Uterus (tissue), 4 donors: Measurements from ENCODE around the gene TBC1D5. TPM values are rescaled to one million over a fixed set of nuclear protein-coding genes. Genes with fewer than 3 reads are reported as not detected.

Experiments used
- DNase-seq, 2 donors: peaks; one replicate each; pipeline ENCODE4 v3.0.0-alpha.2; 2019 to 2020
- H3K27ac ChIP-seq, 2 donors: fragments of 200-600 bp; sonication (generic); 1 replicate in 1 of 2; 2 replicates in 1 of 2; pipeline ENCODE4 v1.5.1; 2016 to 2018
- H3K27me3 ChIP-seq, 2 donors: fragments of 200-600 bp; sonication (generic); one replicate each; pipeline ENCODE4 v1.5.1; 2018 to 2019; ENCODE audit warnings: control low read depth in 1 of 2
- H3K36me3 ChIP-seq, 2 donors: fragments of 200-600 bp; sonication (generic); one replicate each; pipeline ENCODE4 v1.5.1; 2019; ENCODE audit warnings: control low read depth in 1 of 2
- H3K4me1 ChIP-seq, 2 donors: fragments of 200-600 bp; sonication (generic); one replicate each; pipeline ENCODE4 v1.5.1; 2018 to 2019; ENCODE audit warnings: control low read depth in 1 of 2
- H3K4me3 ChIP-seq, 2 donors: fragments of 200-600 bp; sonication (generic); 1 replicate in 1 of 2; 2 replicates in 1 of 2; pipeline ENCODE4 v1.5.1; 2018 to 2019; ENCODE audit warnings: mild to moderate bottlenecking in 1 of 2
- H3K9me3 ChIP-seq, 2 donors: fragments of 200-600 bp; sonication (generic); one replicate each; pipeline ENCODE4 v1.5.1; 2019; ENCODE audit warnings: control low read depth in 1 of 2
- POLR2A ChIP-seq, 2 donors: fragments of 450-650 bp; IDR thresholded peaks; one replicate each; pipeline ENCODE4 v1.6.1; 2016; ENCODE audit warnings: antibody characterized with exemption in 2 of 2, mild to moderate bottlenecking in 1 of 2, moderate library complexity in 1 of 2
- intact Hi-C: fragments of 100-400 bp; cut with DNase I; formaldehyde crosslinking; loops from one replicate; pipeline ENCODE4 v1.15.1; 2023; ENCODE audit warnings: low total_unique reads
- total RNA-seq, 4 donors: library from RNA; depleted of rRNA in 3 of 4; stranded (reverse); fragments of >200 nt in 3 of 4; gene quantifications; one replicate each; pipeline versions ENCODE4 v1.1.0 to v1.2.4, GENCODE V29; 2014 to 2023
- TF ChIP-seq, protein P1 (sequence below), 4 experiments: fragments of 200-600 bp in 2 of 4; fragments of 450-650 bp in 2 of 4; sonication (generic) in 2 of 4; IDR thresholded peaks; one replicate each; pipeline ENCODE4 v1.5.1; 2016 to 2019; ENCODE audit warnings: antibody characterized with exemption in 4 of 4, mild to moderate bottlenecking in 2 of 4, moderate library complexity in 1 of 4
- donor health status: DM: yes; HTN: yes; CAD: no.

TBC1D5 gene
- total RNA-seq, 4 donors from 2014 or later: 34.6 to 189 (median 75.6) TPM

- no peak for DNase-seq
- intact Hi-C loops: no loop called here
- TF ChIP-seq POLR2A (IDR thresholded peaks at IDR 0.05): no peak
- TF ChIP-seq, protein P1, sequence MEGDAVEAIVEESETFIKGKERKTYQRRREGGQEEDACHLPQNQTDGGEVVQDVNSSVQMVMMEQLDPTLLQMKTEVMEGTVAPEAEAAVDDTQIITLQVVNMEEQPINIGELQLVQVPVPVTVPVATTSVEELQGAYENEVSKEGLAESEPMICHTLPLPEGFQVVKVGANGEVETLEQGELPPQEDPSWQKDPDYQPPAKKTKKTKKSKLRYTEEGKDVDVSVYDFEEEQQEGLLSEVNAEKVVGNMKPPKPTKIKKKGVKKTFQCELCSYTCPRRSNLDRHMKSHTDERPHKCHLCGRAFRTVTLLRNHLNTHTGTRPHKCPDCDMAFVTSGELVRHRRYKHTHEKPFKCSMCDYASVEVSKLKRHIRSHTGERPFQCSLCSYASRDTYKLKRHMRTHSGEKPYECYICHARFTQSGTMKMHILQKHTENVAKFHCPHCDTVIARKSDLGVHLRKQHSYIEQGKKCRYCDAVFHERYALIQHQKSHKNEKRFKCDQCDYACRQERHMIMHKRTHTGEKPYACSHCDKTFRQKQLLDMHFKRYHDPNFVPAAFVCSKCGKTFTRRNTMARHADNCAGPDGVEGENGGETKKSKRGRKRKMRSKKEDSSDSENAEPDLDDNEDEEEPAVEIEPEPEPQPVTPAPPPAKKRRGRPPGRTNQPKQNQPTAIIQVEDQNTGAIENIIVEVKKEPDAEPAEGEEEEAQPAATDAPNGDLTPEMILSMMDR (IDR thresholded peaks at IDR 0.05): no peak
These were observed 110.8 kb downstream of the TBC1D5 start for GRCh38 chr3:17631609-17632008.

GRCh38 chr3:17629400-17629799 lies 113.0 kb downstream of the TBC1D5 start:
- intact Hi-C loops: no loop called here
- no peak for DNase-seq
- Histone ChIP-seq H3K27me3 (no peaks in the 10 kb centered on the region), H3K4me3 (no peak overlapping the region), H3K27ac (no peak overlapping the region), H3K9me3 (no peaks in the 10 kb centered on the region), H3K36me3 (no peaks in the 10 kb centered on the region), H3K4me1 (no peaks in the 10 kb centered on the region)
- no peak for TF ChIP-seq POLR2A (IDR thresholded peaks at IDR 0.05)
- TF ChIP-seq, protein P1 (IDR thresholded peaks at IDR 0.05): no peak

More at GRCh38 chr3:17631609-17632008, 110.8 kb downstream of the TBC1D5 start:
- Histone ChIP-seq H3K27ac (no peak overlapping the region), H3K4me3 (no peak overlapping the region), H3K9me3 (no peaks in the 10 kb centered on the region), H3K36me3 (no peaks in the 10 kb centered on the region), H3K27me3 (no peaks in the 10 kb centered on the region), H3K4me1 (no peaks in the 10 kb centered on the region)

- intact Hi-C loops: no loop called here
- no peak for DNase-seq
- Histone ChIP-seq H3K27ac (no peak overlapping the region), H3K36me3 (no peaks in the 10 kb centered on the region), H3K9me3 (no peaks in the 10 kb centered on the region), H3K4me3 (no peak overlapping the region), H3K4me1 (no peaks in the 10 kb centered on the region), H3K27me3 (no peaks in the 10 kb centered on the region)
- TF ChIP-seq POLR2A (IDR thresholded peaks at IDR 0.05): no peak
- TF ChIP-seq, protein P1 (IDR thresholded peaks at IDR 0.05): no peak
These were observed 116.0 kb downstream of the TBC1D5 start for GRCh38 chr3:17626395-17626794.

DNA sequence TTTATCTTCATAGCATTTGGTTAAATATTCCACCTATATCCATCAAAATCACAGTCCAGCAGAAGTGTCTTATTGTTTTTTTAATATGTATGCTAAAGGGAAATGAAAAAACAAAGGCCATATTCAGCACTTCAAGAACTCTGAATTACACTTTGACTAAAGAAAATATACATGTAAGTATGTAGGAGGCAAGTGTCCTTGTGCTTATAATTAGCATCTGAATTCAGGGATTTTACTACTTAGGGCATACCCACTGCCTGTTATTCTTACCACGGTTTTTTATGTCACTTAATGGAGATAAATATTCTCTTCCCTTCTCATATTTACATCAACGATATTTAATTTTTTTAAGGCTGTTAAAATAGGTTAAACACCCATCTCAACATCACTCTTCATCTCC lies 117.3 kb downstream of the TBC1D5 start:
- DNase-seq: no peak
- Histone ChIP-seq H3K4me3 (no peak overlapping the region), H3K9me3 (no peaks in the 10 kb centered on the region), H3K27me3 (no peaks in the 10 kb centered on the region), H3K4me1 (no peaks in the 10 kb centered on the region), H3K36me3 (no peaks in the 10 kb centered on the region), H3K27ac (no peak overlapping the region)
- intact Hi-C loops: no loop called here
- TF ChIP-seq POLR2A (IDR thresholded peaks at IDR 0.05): no peak
- TF ChIP-seq, protein P1 (IDR thresholded peaks at IDR 0.05): no peak

DNA sequence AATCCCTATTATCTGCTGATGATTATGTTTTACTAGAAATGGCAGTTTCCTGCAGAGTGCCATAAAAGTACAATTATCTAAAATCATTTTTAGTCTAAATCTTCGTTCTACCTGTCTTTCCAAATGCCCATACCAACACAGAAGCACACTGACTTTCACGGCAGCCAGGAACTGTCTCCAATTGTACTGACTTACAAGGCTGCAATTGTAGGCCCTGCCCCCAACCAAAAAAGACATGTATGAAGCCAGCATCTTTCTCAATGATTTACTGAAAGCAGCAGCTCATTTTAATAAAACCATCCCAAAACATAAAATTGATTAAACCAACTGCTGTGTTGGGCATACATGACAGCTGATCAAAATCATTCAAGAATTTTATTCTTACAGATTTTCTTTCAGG lies 119.0 kb downstream of the TBC1D5 start:
- Histone ChIP-seq H3K36me3 (no peaks in the 10 kb centered on the region), H3K27ac (no peak overlapping the region), H3K27me3 (no peaks in the 10 kb centered on the region), H3K9me3 (no peaks in the 10 kb centered on the region), H3K4me1 (no peaks in the 10 kb centered on the region), H3K4me3 (no peak overlapping the region)
- DNase-seq: no peak
- TF ChIP-seq, protein P1 (IDR thresholded peaks at IDR 0.05): no peak
- no peak for TF ChIP-seq POLR2A (IDR thresholded peaks at IDR 0.05)
- intact Hi-C loops: no loop called here
